Astrocyte of the cerebellum (primary cell): ENCODE data around the gene MCHR1.

Experiments used
- DNase-seq: peaks from one replicate; pipeline ENCODE4 v3.0.0-alpha.2; 2011; ENCODE audit warnings: low read depth
- H3K4me3 ChIP-seq: 2 replicates; pipeline ENCODE4 v1.5.1; 2011; ENCODE audit warnings: mild to moderate bottlenecking, low read depth, low read length, moderate library complexity
- in situ Hi-C: cut with HindIII; loops from 2 replicates; pipeline ENCODE4 v1.10.0; 2017; ENCODE audit warnings: low sequenced_read_pairs
- TF ChIP-seq, protein P1 (sequence below): IDR thresholded peaks from 2 replicates; pipeline ENCODE4 v1.5.1; 2012; ENCODE audit warnings: low read length, low read depth, moderate library complexity, mild to moderate bottlenecking; ENCODE audit errors: missing control alignments

MCHR1 gene

GRCh38 chr22:40705918-40706682 lies 26.8 kb downstream of the MCHR1 start:
- H3K4me3 ChIP-seq: no peak overlapping the region
- in situ Hi-C loops: no loop called here
- TF ChIP-seq, protein P1, sequence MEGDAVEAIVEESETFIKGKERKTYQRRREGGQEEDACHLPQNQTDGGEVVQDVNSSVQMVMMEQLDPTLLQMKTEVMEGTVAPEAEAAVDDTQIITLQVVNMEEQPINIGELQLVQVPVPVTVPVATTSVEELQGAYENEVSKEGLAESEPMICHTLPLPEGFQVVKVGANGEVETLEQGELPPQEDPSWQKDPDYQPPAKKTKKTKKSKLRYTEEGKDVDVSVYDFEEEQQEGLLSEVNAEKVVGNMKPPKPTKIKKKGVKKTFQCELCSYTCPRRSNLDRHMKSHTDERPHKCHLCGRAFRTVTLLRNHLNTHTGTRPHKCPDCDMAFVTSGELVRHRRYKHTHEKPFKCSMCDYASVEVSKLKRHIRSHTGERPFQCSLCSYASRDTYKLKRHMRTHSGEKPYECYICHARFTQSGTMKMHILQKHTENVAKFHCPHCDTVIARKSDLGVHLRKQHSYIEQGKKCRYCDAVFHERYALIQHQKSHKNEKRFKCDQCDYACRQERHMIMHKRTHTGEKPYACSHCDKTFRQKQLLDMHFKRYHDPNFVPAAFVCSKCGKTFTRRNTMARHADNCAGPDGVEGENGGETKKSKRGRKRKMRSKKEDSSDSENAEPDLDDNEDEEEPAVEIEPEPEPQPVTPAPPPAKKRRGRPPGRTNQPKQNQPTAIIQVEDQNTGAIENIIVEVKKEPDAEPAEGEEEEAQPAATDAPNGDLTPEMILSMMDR: no peak
- DNase-seq: no peak

GRCh38 chr22:40707154-40707553 lies 27.9 kb downstream of the MCHR1 start:
- TF ChIP-seq, protein P1: no peak
- DNase-seq: no peak
- no peak overlapping the region for H3K4me3 ChIP-seq
- in situ Hi-C loops: no loop called here

GRCh38 chr22:40708177-40708576 lies 28.9 kb downstream of the MCHR1 start:
- DNase-seq: no peak
- in situ Hi-C loops: no loop called here
- TF ChIP-seq, protein P1: no peak
- no peak overlapping the region for H3K4me3 ChIP-seq

- DNase-seq: no peak
- in situ Hi-C loops: no loop called here
- H3K4me3 ChIP-seq: no peak overlapping the region
- TF ChIP-seq, protein P1: no peak
Observed at GRCh38 chr22:40709752-40710413, 30.6 kb downstream of the MCHR1 start.

DNA sequence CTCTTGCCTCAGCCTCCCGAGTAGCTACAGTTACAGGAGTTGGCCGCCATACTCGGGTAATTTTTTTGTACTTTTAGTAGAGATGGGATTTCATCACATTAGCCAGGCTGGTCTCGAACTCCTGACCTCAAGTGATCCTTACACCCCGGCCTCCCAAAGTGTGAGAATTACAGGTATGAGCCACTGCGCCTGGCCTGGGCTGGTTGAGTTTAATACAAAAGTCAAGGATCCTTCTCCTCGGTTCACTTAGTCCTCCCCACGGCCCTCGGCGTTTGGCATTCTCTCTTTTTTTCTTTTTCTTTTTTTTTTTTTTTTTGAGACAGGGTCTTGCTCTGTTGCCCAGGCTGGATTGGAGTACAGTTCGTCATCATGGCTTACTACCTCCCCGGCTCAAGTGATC lies 33.0 kb downstream of the MCHR1 start:
- in situ Hi-C loops: no loop called here
- no peak for DNase-seq
- TF ChIP-seq, protein P1: no peak
- H3K4me3 ChIP-seq: no peak overlapping the region

GRCh38 chr22:40714499-40715337 lies 35.4 kb downstream of the MCHR1 start:
- peak; percentile 91 for DNase-seq

More at GRCh38 chr22:40714499-40715337, 35.4 kb downstream of the MCHR1 start:
- in situ Hi-C loops: no loop called here
- TF ChIP-seq, protein P1: no peak
- H3K4me3 ChIP-seq: no peak overlapping the region
